Measurements from ENCODE around the gene CBFA2T2. TPM values are rescaled to one million over a fixed set of nuclear protein-coding genes. Genes with fewer than 3 reads are reported as not detected.
"Not testable (repeated sequence)": the region's sequence is repeated elsewhere in the genome, so short reads cannot be mapped to it uniquely, and the experiment has no call there.

The CBFA2T2 gene
- total RNA-seq, 8 experiments from 2014 or later, result 4.1 to 24.5 (median 12.5) TPM

DNA sequence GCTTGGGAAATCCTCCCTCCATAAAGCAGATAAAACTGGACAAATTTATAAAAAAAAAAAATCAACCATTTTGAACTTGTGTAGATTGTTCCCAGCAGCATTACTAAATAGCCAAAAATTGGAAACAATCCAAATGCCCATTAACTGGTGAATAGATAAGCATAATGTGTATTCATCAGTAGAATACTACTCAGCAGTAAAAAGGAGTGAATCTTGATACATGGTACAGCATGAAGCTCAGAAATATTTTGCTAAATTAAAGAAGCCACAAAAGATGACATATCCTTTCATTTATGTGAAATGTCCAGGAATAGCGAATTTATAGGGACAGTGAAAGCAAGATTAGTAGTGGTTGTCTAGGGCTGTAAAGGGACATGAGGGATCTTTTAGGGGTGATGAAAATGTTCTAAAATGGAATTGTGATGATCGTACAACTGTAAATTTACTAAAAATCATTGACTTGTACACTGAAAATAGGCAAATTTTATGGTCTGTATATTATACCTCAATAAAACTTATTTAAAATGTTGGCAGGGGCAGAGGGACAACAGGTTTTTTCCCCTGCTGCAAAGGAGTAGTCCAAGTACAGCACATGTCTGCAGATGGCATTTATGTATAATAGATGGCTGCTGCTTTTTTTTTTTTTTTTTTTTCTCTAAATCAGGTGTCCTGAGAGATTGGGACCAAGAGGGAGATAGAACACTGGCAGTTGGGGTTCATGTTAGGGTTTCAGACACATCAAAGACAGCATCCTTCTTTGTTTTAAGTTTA is 59.5 kb downstream of the CBFA2T2 start:
- Histone ChIP-seq H3K4me1 (replicated peaks in 1 of 2) (no peaks in the 10 kb centered on the region), H3K27ac (no peak overlapping the region), H3K4me3 (no peak overlapping the region)
- WGBS, 10 experiments, result 88 to 100% (median 100%) methylated on average over 1 to 2 of the region's 2 CpGs; no CpG with 5 or more reads in 1 of the 10 experiments
- no peak for ATAC-seq (replicated peaks in 6 of 8)
- in situ Hi-C loops (cut with MboI; ENCODE audit: low pct_unique_long_range_greater_than_20kb in 2 of 9, low sequenced_read_pairs in 9 of 9, unreplicated experiment in 9 of 9), result no loop called here

DNA sequence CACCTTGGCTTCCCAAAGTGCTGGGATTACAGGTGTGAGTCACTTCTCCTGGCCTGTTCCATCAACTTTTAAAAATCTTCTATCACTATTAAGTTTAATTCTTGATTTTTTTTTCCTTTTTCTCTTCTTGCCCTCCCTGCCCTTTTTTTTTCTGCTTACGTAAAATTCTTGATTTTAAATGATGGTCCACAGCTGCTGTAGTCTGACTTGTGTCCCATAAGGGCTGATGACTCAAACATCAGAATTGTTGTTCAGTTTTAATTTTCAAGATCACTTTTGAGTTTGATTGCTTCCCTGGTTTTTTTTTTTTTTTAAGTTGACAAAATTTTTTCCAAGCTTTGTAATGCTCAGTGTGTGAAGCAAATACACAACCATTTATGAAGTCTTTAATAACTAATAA is 61.9 kb downstream of the CBFA2T2 start:
- in situ Hi-C loops (cut with MboI; ENCODE audit: low pct_unique_long_range_greater_than_20kb in 2 of 9, low sequenced_read_pairs in 9 of 9, unreplicated experiment in 9 of 9), result no loop called here
- ATAC-seq (replicated peaks in 6 of 8), result no peak
- WGBS, 10 experiments, result 44 to 100% (median 89%) methylated on average over 1 of the region's 1 CpG; no CpG with 5 or more reads in 1 of the 10 experiments

DNA sequence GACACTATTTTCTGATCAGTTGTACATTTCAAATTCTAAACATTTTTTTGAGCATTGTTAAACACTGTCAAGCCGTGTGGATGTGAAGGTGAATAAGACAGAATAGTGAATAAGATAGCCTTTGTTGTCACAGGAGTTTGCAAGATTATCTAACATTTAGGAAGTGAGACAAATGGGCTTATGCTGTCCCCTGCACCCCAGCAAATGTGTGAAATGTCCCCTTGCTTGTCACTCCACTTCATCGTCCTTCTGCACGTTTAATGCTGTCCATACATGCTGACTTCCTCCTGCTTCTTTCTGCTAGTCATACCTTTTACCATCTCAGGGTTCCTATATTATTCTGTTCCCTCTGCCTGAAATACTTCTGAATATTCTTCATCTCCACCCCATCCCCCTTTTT is 62.6 kb downstream of the CBFA2T2 start:
- 58 to 100% (median 84%) methylated on average over 1 to 3 of the region's 3 CpGs; no CpG with 5 or more reads in 2 of the 10 experiments for WGBS, 10 experiments
- in situ Hi-C loops (cut with MboI; ENCODE audit: low pct_unique_long_range_greater_than_20kb in 2 of 9, low sequenced_read_pairs in 9 of 9, unreplicated experiment in 9 of 9), result no loop called here
- no peak for ATAC-seq (replicated peaks in 6 of 8)

More for the DNA sequence above, 61.9 kb downstream of the CBFA2T2 start:
- peaks cover 0 to 3% of the 10 kb centered on the region in 2 donors for H3K4me1 ChIP-seq (replicated peaks in 1 of 2)
- H3K27ac ChIP-seq, result no peak overlapping the region
- no peak overlapping the region for H3K4me3 ChIP-seq

DNA sequence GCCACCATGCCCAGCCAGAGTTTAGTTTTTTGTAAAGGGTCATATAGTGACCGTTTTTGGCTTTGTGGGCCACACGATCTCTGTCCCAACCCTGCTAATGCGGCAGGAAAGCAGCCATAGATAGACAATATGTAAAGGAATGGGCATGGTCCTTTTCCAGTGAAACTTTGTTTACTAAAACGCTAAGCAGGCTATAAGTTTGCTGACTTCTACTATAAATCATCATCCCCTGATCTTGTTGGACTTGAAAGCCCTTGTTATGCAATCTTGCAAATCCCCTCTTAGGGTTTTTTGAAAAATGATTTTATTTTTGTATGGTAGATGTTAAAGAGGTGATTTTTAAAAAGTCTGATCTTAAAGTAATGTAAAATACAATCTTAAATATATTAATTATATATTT is 63.6 kb downstream of the CBFA2T2 start:
- WGBS, 10 experiments, result 25 to 100% (median 93%) methylated on average over 1 to 4 of the region's 4 CpGs; no CpG with 5 or more reads in 2 of the 10 experiments
- peaks cover 0 to 3% of the 10 kb centered on the region in 2 donors for H3K4me1 ChIP-seq (replicated peaks in 1 of 2)
- no peak for ATAC-seq (replicated peaks in 6 of 8)
- in situ Hi-C loops (cut with MboI; ENCODE audit: low pct_unique_long_range_greater_than_20kb in 2 of 9, low sequenced_read_pairs in 9 of 9, unreplicated experiment in 9 of 9), result no loop called here
- no peak overlapping the region for H3K27ac ChIP-seq
- H3K4me3 ChIP-seq, result no peak overlapping the region

More for the DNA sequence above, 62.6 kb downstream of the CBFA2T2 start:
- Histone ChIP-seq H3K27ac (no peak overlapping the region), H3K4me3 (no peak overlapping the region), H3K4me1 (replicated peaks in 1 of 2) (peaks cover 0 to 3% of the 10 kb centered on the region in 2 donors)

DNA sequence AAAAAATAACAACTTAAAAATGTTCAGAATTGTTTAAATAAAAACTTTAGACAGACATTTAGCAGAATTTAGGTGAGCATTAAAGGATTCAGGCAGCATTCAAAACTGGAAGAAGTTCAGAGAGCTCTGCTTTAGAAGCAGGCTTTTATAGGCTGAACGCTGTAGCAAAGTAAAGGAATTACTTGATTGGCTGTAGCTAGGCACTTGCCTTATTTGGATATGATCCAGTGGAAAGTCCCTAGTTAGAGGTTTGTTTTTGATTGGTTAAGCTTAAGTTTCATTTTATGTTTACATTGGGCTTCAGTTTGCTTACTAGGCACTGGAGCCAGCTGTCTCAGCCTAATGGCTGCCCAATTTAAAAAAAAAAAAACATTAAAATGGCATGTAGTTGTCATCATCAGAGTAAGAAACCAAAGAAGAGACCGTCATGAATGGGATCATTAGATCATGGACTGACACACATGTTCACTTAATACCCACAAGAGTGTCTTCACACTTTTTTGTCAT is 65.1 kb downstream of the CBFA2T2 start:
- H3K27ac ChIP-seq, result no peak overlapping the region
- no peak overlapping the region for H3K4me3 ChIP-seq
- H3K4me1 ChIP-seq (replicated peaks in 1 of 2), result peaks cover 0 to 3% of the 10 kb centered on the region in 2 donors
- ATAC-seq (replicated peaks in 6 of 8), result peak in 7 of 8 experiments; percentile 31 to 100 (median 91)
- 20 to 100% (median 60%) methylated on average over 1 to 2 of the region's 2 CpGs; no CpG with 5 or more reads in 1 of the 10 experiments for WGBS, 10 experiments
- in situ Hi-C loops (cut with MboI; ENCODE audit: low pct_unique_long_range_greater_than_20kb in 2 of 9, low sequenced_read_pairs in 9 of 9, unreplicated experiment in 9 of 9), result no loop called here

DNA sequence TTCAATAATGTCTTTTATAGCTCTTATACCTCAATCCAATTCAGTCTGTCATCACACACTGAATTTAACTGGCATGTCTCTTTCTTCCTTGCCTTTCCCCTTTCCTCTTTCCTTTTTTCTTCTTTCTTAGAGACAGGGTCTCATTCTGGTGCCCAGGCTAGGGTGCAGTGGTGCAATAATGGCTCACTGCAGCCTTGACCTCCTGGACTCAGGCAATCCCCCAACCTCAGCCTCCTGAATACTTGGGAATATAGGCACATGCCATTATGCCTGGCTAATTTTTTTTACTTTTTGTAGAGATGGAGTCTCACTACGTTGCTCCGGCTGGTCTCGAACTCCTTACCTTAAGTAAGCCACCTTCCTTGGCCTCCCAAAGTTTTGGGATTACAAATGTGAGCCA is 65.9 kb downstream of the CBFA2T2 start:
- Histone ChIP-seq H3K4me1 (replicated peaks in 1 of 2) (peaks cover 0 to 3% of the 10 kb centered on the region in 2 donors), H3K27ac (no peak overlapping the region), H3K4me3 (no peak overlapping the region)
- in situ Hi-C loops (cut with MboI; ENCODE audit: low pct_unique_long_range_greater_than_20kb in 2 of 9, low sequenced_read_pairs in 9 of 9, unreplicated experiment in 9 of 9), result no loop called here
- 83 to 100% (median 97%) methylated on average over 2 to 3 of the region's 3 CpGs; no CpG with 5 or more reads in 4 of the 10 experiments for WGBS, 10 experiments
- no peak for ATAC-seq (replicated peaks in 6 of 8)

DNA sequence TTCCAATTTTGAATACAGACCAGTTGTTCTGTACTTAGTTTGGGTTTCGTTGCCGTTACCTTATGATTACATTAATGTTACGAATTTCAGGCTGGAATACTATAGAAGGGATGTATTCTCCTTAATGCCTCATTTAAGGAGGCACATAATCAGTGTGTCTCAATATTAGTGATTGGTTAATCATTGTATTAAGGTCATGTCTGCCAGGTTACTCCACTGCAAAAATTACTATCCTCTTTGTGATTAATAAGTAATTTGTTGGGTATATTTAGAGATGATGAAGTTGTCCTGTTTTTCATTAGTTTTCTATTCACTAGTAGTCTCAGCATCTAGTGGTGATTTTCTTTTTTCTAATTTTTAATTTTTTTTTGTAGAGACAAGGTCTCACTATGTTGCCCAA is 66.3 kb downstream of the CBFA2T2 start:
- Histone ChIP-seq H3K27ac (no peak overlapping the region), H3K4me3 (no peak overlapping the region), H3K4me1 (replicated peaks in 1 of 2) (peaks cover 0 to 3% of the 10 kb centered on the region in 2 donors)
- 90 to 100% (median 94%) methylated on average over 1 to 3 of the region's 3 CpGs; no CpG with 5 or more reads in 1 of the 10 experiments for WGBS, 10 experiments
- ATAC-seq (replicated peaks in 6 of 8), result no peak
- in situ Hi-C loops (cut with MboI; ENCODE audit: low pct_unique_long_range_greater_than_20kb in 2 of 9, low sequenced_read_pairs in 9 of 9, unreplicated experiment in 9 of 9), result no loop called here

DNA sequence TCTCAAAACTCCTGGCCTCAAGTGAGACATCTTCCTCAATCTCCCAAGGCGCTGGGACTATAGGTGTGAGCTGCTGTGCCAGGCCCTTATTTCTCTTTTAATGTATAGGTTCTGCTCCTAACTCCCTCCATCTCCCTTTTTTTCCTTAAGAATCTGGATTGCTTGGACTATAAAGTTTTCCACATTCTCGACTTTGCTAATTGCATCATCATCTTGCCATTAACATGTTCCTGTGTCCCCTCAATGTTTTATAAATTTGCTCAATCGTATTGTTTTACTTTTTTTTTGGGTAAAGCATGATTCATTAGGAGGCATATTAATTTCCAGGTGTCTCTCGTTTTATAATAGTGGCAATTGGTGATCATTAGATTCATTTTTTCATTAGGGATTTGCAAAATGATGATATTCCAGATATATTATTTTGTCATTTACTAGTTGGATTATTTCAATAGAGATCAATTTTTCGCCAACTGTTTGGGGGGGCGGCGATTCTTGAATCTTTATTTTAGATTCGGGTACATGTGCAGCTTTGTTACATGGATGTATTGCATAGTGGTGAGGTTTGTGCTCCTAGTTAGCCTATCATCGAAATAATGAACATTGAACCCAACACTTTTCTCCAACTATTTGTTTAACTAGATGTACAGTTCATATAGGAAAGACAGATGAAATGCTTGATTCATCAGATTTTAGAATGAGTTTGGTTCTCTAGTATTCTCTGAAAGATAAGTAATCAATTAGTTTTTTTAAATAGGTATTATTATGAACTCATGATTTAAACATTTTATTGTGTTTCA is 68.7 kb downstream of the CBFA2T2 start:
- WGBS, 10 experiments, result 79 to 99% (median 89%) methylated on average over 3 to 9 of the region's 9 CpGs
- ATAC-seq (replicated peaks in 6 of 8), result no peak
- in situ Hi-C loops (cut with MboI; ENCODE audit: low pct_unique_long_range_greater_than_20kb in 2 of 9, low sequenced_read_pairs in 9 of 9, unreplicated experiment in 9 of 9), result no loop called here
- H3K4me1 ChIP-seq (replicated peaks in 1 of 2), result peaks cover 9 to 14% of the 10 kb centered on the region in 2 donors
- H3K27ac ChIP-seq, result no peak overlapping the region
- H3K4me3 ChIP-seq, result no peak overlapping the region

DNA sequence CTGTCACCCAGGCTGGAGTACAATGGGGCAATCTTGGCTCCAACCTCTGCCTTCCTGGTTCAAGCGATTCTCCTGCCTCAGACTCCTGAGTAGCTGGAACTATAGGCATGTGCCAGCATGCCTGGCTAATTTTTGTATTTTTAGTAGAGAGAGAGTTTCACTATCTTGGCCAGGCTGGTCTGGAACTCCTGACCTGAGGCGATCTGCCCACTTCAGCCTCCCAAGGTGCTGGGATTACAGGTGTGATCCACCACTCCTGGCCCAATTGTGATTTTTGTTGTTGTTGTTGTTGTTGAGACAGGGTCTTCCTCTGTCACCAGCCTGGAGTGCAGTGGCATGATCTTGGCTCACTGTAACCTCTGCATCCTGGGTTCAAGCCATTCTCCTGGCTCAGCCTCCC is 69.3 kb downstream of the CBFA2T2 start:
- Histone ChIP-seq H3K4me3 (no peak overlapping the region), H3K4me1 (replicated peaks in 1 of 2) (peaks cover 9 to 14% of the 10 kb centered on the region in 2 donors), H3K27ac (no peak overlapping the region)
- in situ Hi-C loops (cut with MboI; ENCODE audit: low pct_unique_long_range_greater_than_20kb in 2 of 9, low sequenced_read_pairs in 9 of 9, unreplicated experiment in 9 of 9), result no loop called here
- ATAC-seq (replicated peaks in 6 of 8), result no peak
- 83 to 100% (median 100%) methylated on average over 1 to 2 of the region's 2 CpGs; no CpG with 5 or more reads in 1 of the 10 experiments for WGBS, 10 experiments

DNA sequence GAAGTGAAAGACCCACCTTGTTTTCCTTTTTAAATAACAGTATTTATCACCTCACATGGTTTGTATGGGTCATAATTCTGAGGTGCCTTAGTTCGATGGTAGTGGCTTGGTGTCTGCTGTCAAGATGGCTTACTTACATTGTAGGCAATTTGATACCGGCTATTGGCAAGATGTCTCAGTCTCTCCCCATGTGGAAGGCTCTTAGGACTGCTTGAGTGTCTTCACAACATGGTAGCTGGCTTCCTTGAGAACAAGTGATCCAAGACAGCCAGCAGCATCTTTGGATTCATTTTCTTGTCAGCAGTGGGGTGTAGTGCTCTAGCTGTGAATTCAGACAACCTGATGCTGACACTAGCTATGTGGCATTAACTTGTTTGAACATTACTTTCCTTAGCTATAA is 70.1 kb downstream of the CBFA2T2 start:
- in situ Hi-C loops (cut with MboI; ENCODE audit: low pct_unique_long_range_greater_than_20kb in 2 of 9, low sequenced_read_pairs in 9 of 9, unreplicated experiment in 9 of 9), result no loop called here
- 17 to 100% (median 93%) methylated on average over 1 to 2 of the region's 2 CpGs; no CpG with 5 or more reads in 3 of the 10 experiments for WGBS, 10 experiments
- no peak for ATAC-seq (replicated peaks in 6 of 8)
- Histone ChIP-seq H3K27ac (no peak overlapping the region), H3K4me3 (no peak overlapping the region), H3K4me1 (replicated peaks in 1 of 2) (peaks cover 7 to 14% of the 10 kb centered on the region in 2 donors)

DNA sequence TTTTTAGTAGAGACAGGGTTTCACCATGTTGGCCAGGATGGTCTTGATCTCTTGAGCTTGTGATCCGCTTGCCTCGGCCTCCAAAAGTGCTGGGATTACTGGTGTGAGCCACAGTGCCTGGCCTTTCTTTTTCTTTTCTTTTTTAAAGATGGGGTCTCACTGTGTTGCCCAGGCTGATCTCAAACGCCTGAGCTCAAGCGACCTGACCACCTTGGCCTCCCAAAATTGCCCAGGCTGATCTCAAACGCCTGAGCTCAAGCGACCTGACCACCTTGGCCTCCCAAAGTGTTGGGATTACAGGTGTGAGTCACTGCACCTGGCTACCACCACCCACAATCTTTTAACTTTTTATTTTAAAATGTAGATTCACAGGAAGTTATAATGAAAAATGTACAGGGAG is 71.2 kb downstream of the CBFA2T2 start:
- ATAC-seq (replicated peaks in 6 of 8); in situ Hi-C loops (cut with MboI; ENCODE audit: low pct_unique_long_range_greater_than_20kb in 2 of 9, low sequenced_read_pairs in 9 of 9, unreplicated experiment in 9 of 9); H3K4me3 ChIP-seq; H3K27ac ChIP-seq: not testable (repeated sequence)
- 90 to 100% (median 98%) methylated on average over 1 to 6 of the region's 6 CpGs; no CpG with 5 or more reads in 4 of the 10 experiments for WGBS, 10 experiments
- peaks cover 6 to 14% of the 10 kb centered on the region in 2 donors for H3K4me1 ChIP-seq (replicated peaks in 1 of 2)

DNA sequence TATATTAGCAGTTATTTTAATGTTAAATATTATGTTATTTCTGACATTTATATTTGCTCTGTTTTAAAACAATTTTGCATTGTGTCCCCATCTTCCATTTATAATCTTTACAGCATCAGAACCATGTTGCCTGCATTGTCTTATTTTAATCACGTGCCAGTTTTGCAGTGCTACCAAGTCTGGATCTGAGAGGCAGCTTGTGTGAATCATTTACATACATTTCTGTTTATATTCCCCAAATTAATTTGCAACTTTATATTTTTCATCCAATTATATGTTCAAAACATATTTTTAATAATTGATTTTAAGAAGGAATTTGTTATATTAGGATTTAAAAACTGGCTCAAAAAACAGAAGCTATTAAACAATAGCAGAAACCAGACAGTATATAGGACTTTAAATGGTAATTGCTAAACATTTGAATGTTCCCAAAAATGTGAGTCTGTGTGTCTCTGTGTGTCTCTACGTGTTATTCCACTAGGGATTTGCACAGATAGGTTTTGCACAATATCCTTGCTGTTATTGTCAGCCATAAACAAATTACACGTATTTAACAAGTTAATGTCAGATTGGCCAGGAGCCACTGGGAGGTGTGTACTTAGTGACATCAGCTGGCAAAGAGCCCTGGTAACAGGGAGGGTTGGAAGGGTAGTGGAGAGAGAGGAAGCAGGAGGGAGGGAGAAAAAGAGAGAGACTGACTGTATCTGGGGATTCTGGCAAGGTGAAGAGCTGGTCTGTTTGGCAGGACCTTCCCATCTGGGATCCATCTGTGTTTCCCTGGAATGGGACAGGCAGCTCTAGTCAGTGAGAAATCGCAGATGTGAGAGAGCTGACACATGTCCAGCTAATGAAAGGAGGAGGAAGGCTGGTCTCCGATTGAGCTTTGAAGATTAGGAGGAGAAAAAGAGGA is 72.1 kb downstream of the CBFA2T2 start:
- Histone ChIP-seq H3K4me1 (replicated peaks in 1 of 2) (peaks cover 6 to 14% of the 10 kb centered on the region in 2 donors), H3K4me3 (peak overlapping the region; percentile 4 to 31 (median 9)), H3K27ac (peak overlapping the region in 1 of 2 donors; percentile 28)
- WGBS, 10 experiments, result 0 to 50% (median 23%) methylated on average over 1 to 5 of the region's 5 CpGs
- in situ Hi-C loops (cut with MboI; ENCODE audit: low pct_unique_long_range_greater_than_20kb in 2 of 9, low sequenced_read_pairs in 9 of 9, unreplicated experiment in 9 of 9), result no loop called here
- ATAC-seq (replicated peaks in 6 of 8), result peak; percentile 87 to 100 (median 99)
